HepG2 (cell line): ENCODE measurements around the gene EFCAB11. TPM values are rescaled to one million over a fixed set of nuclear protein-coding genes. Genes with fewer than 3 reads are reported as not detected.

Experiments used
- ATAC-seq: fragments of 200-7000 bp; cut with Tn5 transposase; 3 replicates; pipeline ENCODE4 v1.9.1; 2020; ENCODE audit warnings: mild to moderate bottlenecking, moderate library complexity
- BruUV-seq: library from RNA; stranded (reverse); fragments of 400-500 nt; replicated peaks from 2 replicates; lab custom pipeline; 2021; lab: Mats Ljungman, UMichigan
- CTCF ChIA-PET: fragments of 300-600 bp; formaldehyde crosslinking; extraction: SDS; loops from one replicate; lab custom pipeline; 2021; ENCODE audit warnings: low total read pairs, inconsistent platforms, low intra/inter-chr PET ratio; lab: Yijun Ruan, JAX
- POLR2A ChIA-PET: fragments of 350-600 bp; sonication (Branson Sonifier 250); formaldehyde crosslinking; loops from one replicate; lab custom pipeline; 2020; ENCODE audit warnings: antibody characterized with exemption, inconsistent platforms; lab: Yijun Ruan, JAX
- DNase-seq: peaks from one replicate; pipeline ENCODE4 v3.0.0-alpha.2; 2015; ENCODE audit warnings: low spot score
- FAIRE-seq: peaks from 3 replicates; lab custom pipeline; 2011; peaks lifted over from hg19 to GRCh38; lab: Jason Lieb, UNC
- H2AFZ ChIP-seq: one replicate; pipeline ENCODE4 v1.6.1; 2011; ENCODE audit warnings: low read length, inconsistent platforms
- H3K27ac ChIP-seq: fragments of 300-600 bp; 3 replicates; pipeline ENCODE4 v1.8.0; 2011; ENCODE audit warnings: mixed run types, mild to moderate bottlenecking, mixed read lengths, low read length, inconsistent platforms; ENCODE audit not compliant: insufficient read depth; ENCODE audit errors: extremely low read length
- H3K27me3 ChIP-seq, 2 experiments: fragments of 200-600 bp in 1 of 2; 2 replicates in 1 of 2; 3 replicates in 1 of 2; pipeline versions ENCODE4 v1.6.0 to v1.8.0; 2011; ENCODE audit warnings: low read length in 2 of 2, mild to moderate bottlenecking in 2 of 2, moderate library complexity in 2 of 2, inconsistent platforms in 1 of 2; ENCODE audit not compliant: insufficient read depth in 2 of 2, control insufficient read depth in 1 of 2
- H3K36me3 ChIP-seq, 2 experiments: fragments of 200-600 bp in 1 of 2; replicated peaks in 1 of 2; 2 replicates in 1 of 2; 3 replicates in 1 of 2; pipeline versions ENCODE4 v1.5.1 to v1.8.0; 2011; ENCODE audit warnings: low read length in 2 of 2, inconsistent platforms in 1 of 2; ENCODE audit not compliant: insufficient read depth in 2 of 2, control insufficient read depth in 1 of 2
- H3K4me1 ChIP-seq: 2 replicates; pipeline ENCODE4 v1.5.1; 2012; ENCODE audit warnings: low read length, inconsistent platforms; ENCODE audit not compliant: insufficient read depth
- H3K4me2 ChIP-seq: 2 replicates; pipeline ENCODE4 v1.6.0; 2011; ENCODE audit warnings: low read depth, low read length, inconsistent platforms
- H3K4me3 ChIP-seq, 3 experiments: fragments of 200-600 bp in 1 of 3; sonication (generic), shearing (Covaris generic) in 1 of 3; replicated peaks in 1 of 3; 2 replicates each; pipeline ENCODE4 v1.5.1; 2011 to 2016; ENCODE audit warnings: low read length in 3 of 3, inconsistent platforms in 2 of 3, low read depth in 2 of 3, mild to moderate bottlenecking in 2 of 3, control low read depth in 1 of 3, mixed read lengths in 1 of 3; ENCODE audit not compliant: insufficient read depth in 1 of 3
- H3K79me2 ChIP-seq: one replicate; pipeline ENCODE4 v1.6.1; 2011; ENCODE audit warnings: low read length, inconsistent platforms; ENCODE audit not compliant: insufficient read depth
- H3K9ac ChIP-seq: 2 replicates; pipeline ENCODE4 v1.6.0; 2011; ENCODE audit warnings: mild to moderate bottlenecking, low read depth, low read length, inconsistent platforms; ENCODE audit not compliant: insufficient read depth
- H3K9me3 ChIP-seq: 2 replicates; pipeline ENCODE4 v1.5.1; 2012; ENCODE audit warnings: mild to moderate bottlenecking, low read length
- H4K20me1 ChIP-seq: 2 replicates; pipeline ENCODE4 v1.6.0; 2011; ENCODE audit warnings: inconsistent platforms, mild to moderate bottlenecking, low read length, moderate library complexity; ENCODE audit not compliant: insufficient read depth
- ASH2L ChIP-seq: fragments of 300-600, 200-600 bp; sonication (generic); IDR thresholded peaks from 2 replicates; pipeline ENCODE4 v1.7.0; 2017; ENCODE audit warnings: low read depth, mild to moderate bottlenecking, moderate library complexity, mixed read lengths, low read length; ENCODE audit not compliant: insufficient read length
- CEBPB ChIP-seq: IDR thresholded peaks from 2 replicates; pipeline ENCODE4 v1.6.1; 2011; ENCODE audit warnings: low read depth, low read length, improper control_type of control experiment, borderline replicate concordance
- CEBPG ChIP-seq: IDR thresholded peaks from 2 replicates; pipeline ENCODE4 v1.6.1; 2016
- GATAD2A ChIP-seq: IDR thresholded peaks from 2 replicates; pipeline ENCODE4 v1.6.1; 2016
- GMEB2 ChIP-seq: IDR thresholded peaks from 2 replicates; pipeline ENCODE4 v1.6.1; 2016; ENCODE audit warnings: missing biosample characterization, missing genetic modification reagents, low read depth
- MAZ ChIP-seq, 2 experiments: sonication (generic) in 1 of 2; formaldehyde crosslinking in 1 of 2; IDR thresholded peaks; 2 replicates each; pipeline versions ENCODE4 v1.5.0 to v1.6.1; 2012 to 2020; ENCODE audit warnings: low read depth in 2 of 2, mild to moderate bottlenecking in 2 of 2, borderline replicate concordance in 1 of 2, improper control_type of control experiment in 1 of 2, low read length in 1 of 2, missing genetic modification reagents in 1 of 2, moderate library complexity in 1 of 2
- ZNF234 ChIP-seq: sonication (generic); formaldehyde crosslinking; conservative IDR thresholded peaks from 2 replicates; pipeline ENCODE4 v1.5.1; 2020; ENCODE audit warnings: mild to moderate bottlenecking, missing genetic modification reagents
- ZNF546 ChIP-seq: sonication (generic); formaldehyde crosslinking; conservative IDR thresholded peaks from 2 replicates; pipeline ENCODE4 v1.8.1; 2023; ENCODE audit warnings: mild to moderate bottlenecking, missing genetic modification reagents
- ZNF766 ChIP-seq: sonication (generic); formaldehyde crosslinking; IDR thresholded peaks from 2 replicates; pipeline ENCODE4 v1.5.0; 2020; ENCODE audit warnings: missing genetic modification reagents, borderline replicate concordance
- WGBS: methylation state at CpG from one replicate; pipeline ENCODE4 v1.1.6; 2017; ENCODE audit warnings: low lambda C conversion rate; 5-methylcytosine and 5-hydroxymethylcytosine counted together
- in situ Hi-C: cut with HindIII; loops from 2 replicates; pipeline ENCODE4 v1.10.0; 2017; ENCODE audit warnings: low pct_unique_long_range_greater_than_20kb; ENCODE audit not compliant: extremely low pct_ligation_motif_present
- intact Hi-C: fragments of 100-400 bp; cut with micrococcal nuclease; formaldehyde crosslinking; loops from one replicate; pipeline ENCODE4 v1.10.0; 2022; ENCODE audit not compliant: unreplicated experiment
- polyA plus RNA-seq, 8 experiments: library from polyadenylated mRNA; depleted of rRNA in 3 of 8; stranded (reverse) in 7 of 8; unstranded in 1 of 8; fragments of >200 nt; fragmentation: Illumina TruSeq in 4 of 8; extraction: Trizol in 4 of 8; gene quantifications; 2 replicates each; pipeline versions ENCODE4 v1.2.1 to v1.2.3, GENCODE V29; 2011 to 2016; ENCODE audit warnings: low read depth in 4 of 8, missing spikeins in 1 of 8, mixed read lengths in 1 of 8; ENCODE audit not compliant: insufficient read depth in 1 of 8
- total RNA-seq, 5 experiments: library from RNA; depleted of rRNA; stranded (reverse); fragments of >200 nt; fragmentation: Illumina TruSeq; extraction: Trizol; gene quantifications; 2 replicates each; pipeline ENCODE4 v1.2.3, GENCODE V29; 2016; ENCODE audit warnings: low read depth in 1 of 5
- TF ChIP-seq, protein P1 (sequence below): sonication (generic); formaldehyde crosslinking; conservative IDR thresholded peaks from 2 replicates; pipeline ENCODE4 v1.4.0; 2020; ENCODE audit warnings: mild to moderate bottlenecking, missing genetic modification reagents, moderate library complexity

The EFCAB11 gene
- total and polyA plus RNA-seq, 2 of the 13 experiments (the other 11 are each of a cell fraction or from before 2014, with no cell fraction given), result 8.2 to 31.5 TPM

DNA sequence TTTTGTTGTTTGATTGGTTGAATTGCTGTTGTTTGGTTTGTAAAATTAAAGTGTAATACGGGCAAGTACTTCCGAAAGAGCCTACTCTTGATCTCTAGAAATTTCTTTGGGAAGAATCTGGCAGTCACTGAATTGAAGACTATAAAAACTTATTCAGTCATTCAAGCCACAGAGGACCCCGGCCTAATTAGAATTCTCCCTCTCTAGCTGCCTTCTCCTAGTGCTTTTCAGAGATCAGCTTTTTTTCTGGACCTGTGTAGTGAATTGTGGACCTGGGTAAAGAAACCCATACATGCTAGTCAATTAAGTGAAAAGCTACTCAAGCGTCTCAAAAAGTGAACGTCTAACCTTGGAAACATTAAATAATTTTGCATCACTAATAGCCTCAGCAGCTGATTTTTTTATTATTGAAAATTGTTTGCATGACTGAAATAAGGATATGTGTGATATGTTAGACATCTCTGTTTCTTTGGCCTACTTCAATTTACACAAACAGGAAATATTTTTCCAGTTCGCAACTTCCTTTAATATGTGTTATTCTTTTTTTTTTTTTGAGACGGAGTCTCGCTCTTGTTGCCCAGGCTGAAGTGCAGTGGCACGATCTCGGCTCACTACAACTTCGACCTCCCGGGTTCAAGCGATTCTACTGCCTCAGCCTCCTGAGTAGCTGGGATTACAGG lies 27.2 kb downstream of the EFCAB11 start (continued):
- no peak for TF ChIP-seq GMEB2
- TF ChIP-seq ZNF766 (CRISPR knock-in tag), result no peak
- TF ChIP-seq, all 625 proteins: peak for 0

DNA sequence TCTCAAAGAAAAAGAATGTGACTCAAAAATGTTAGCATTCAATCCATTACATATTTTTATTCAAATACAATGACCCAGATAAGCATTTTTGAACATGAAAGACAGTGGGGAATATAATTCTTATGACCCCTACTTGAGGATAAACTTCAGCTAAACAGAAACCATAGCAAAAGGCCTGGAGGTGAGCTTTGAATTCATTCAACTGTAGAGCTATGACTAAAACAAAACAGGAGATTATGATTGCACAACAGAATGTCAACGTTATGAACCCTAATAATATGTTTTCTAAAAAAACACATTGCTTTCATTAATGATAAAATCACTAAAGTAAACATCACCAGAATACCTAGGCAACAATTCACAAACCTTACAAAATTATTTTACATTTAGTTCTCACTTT lies 27.8 kb downstream of the EFCAB11 start:
- intact Hi-C loops (no loop called here), in situ Hi-C loops (no loop called here)
- Histone ChIP-seq H4K20me1 (no peaks in the 10 kb centered on the region), H2AFZ (no peak overlapping the region), H3K79me2 (no peaks in the 10 kb centered on the region), H3K27ac (no peak overlapping the region), H3K4me3 (no peak overlapping the region), H3K36me3 (peaks cover under 1 to 16% of the 10 kb centered on the region in 2 experiments), H3K9me3 (no peaks in the 10 kb centered on the region), H3K4me2 (no peak overlapping the region), H3K4me1 (peaks cover 11% of the 10 kb centered on the region), H3K27me3 (no peaks in the 10 kb centered on the region), H3K9ac (no peak overlapping the region)
- FAIRE-seq (no peak), ATAC-seq (no peak), DNase-seq (peak; percentile 24)
- TF ChIP-seq CEBPG (peak; percentile 50), MAZ (IDR thresholded peaks at IDR 0.05; ENCODE audit: borderline replicate concordance, low read depth, low read length) (no peak), MAZ (CRISPR knock-in tag; IDR thresholded peaks at IDR 0.05; ENCODE audit: low read depth) (no peak), ASH2L (no peak), ZNF546 (CRISPR knock-in tag) (no peak), GATAD2A (CRISPR knock-in tag) (0 out of 2 replicates have a peak, but pooled peaks have one; percentile 21), ZNF234 (CRISPR knock-in tag) (no peak), CEBPB (peak; percentile 80)
- TF ChIP-seq, protein P1, sequence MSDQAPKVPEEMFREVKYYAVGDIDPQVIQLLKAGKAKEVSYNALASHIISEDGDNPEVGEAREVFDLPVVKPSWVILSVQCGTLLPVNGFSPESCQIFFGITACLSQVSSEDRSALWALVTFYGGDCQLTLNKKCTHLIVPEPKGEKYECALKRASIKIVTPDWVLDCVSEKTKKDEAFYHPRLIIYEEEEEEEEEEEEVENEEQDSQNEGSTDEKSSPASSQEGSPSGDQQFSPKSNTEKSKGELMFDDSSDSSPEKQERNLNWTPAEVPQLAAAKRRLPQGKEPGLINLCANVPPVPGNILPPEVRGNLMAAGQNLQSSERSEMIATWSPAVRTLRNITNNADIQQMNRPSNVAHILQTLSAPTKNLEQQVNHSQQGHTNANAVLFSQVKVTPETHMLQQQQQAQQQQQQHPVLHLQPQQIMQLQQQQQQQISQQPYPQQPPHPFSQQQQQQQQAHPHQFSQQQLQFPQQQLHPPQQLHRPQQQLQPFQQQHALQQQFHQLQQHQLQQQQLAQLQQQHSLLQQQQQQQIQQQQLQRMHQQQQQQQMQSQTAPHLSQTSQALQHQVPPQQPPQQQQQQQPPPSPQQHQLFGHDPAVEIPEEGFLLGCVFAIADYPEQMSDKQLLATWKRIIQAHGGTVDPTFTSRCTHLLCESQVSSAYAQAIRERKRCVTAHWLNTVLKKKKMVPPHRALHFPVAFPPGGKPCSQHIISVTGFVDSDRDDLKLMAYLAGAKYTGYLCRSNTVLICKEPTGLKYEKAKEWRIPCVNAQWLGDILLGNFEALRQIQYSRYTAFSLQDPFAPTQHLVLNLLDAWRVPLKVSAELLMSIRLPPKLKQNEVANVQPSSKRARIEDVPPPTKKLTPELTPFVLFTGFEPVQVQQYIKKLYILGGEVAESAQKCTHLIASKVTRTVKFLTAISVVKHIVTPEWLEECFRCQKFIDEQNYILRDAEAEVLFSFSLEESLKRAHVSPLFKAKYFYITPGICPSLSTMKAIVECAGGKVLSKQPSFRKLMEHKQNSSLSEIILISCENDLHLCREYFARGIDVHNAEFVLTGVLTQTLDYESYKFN (CRISPR knock-in tag), result 0 out of 2 replicates have a peak, but pooled peaks have one; percentile 14
- 3% methylated on average over 1 of the region's 1 CpG for WGBS
- POLR2A ChIA-PET, result no interaction called here
- CTCF ChIA-PET, result no interaction called here
- BruUV-seq, result no TSS peak
